GM21447 (cell line): ENCODE results near the gene DEPDC5.
"Not testable (repeated sequence)": the region's sequence is repeated elsewhere in the genome, so short reads cannot be mapped to it uniquely, and the experiment has no call there.

ENCODE experiments used
- ATAC-seq: cut with Tn5 transposase; IDR thresholded peaks from one replicate; pipeline ENCODE4 v1.9.1; 2021; ENCODE audit not compliant: unreplicated experiment

Gene DEPDC5

GRCh38 chr22:31748490-31748889 is 5.3 kb upstream of the DEPDC5 start:
- no peak for ATAC-seq

GRCh38 chr22:31749636-31750364 is 4.0 kb upstream of the DEPDC5 start, which contains the start of gene PRR14L:
Gene PRR14L, minus strand, starts transcription at chr22:31750132. Its CDS starts 11,272 bp downstream, at chr22:31738860.
- ATAC-seq = peak; percentile 48

GRCh38 chr22:31750365-31751284 is 3.2 kb upstream of the DEPDC5 start:
- ATAC-seq = no peak

- no peak for ATAC-seq
Observed at GRCh38 chr22:31752096-31752847, 1.5 kb upstream of the DEPDC5 start.

GRCh38 chr22:31753005-31753633 is 700 bp upstream of the DEPDC5 start:
- ATAC-seq = no peak

GRCh38 chr22:31754813-31755212 is 994 bp downstream of the DEPDC5 start:
- ATAC-seq = no peak

- no peak for ATAC-seq
Observed at GRCh38 chr22:31757265-31757664, 3.4 kb downstream of the DEPDC5 start.

- not testable (repeated sequence) for ATAC-seq
Observed at GRCh38 chr22:31758860-31759259, 5.0 kb downstream of the DEPDC5 start.

- ATAC-seq = no peak
Observed at GRCh38 chr22:31764785-31765184, 11.0 kb downstream of the DEPDC5 start.

GRCh38 chr22:31768422-31769059 is 14.7 kb downstream of the DEPDC5 start:
- no peak for ATAC-seq

GRCh38 chr22:31773416-31773815 is 19.6 kb downstream of the DEPDC5 start:
- no peak for ATAC-seq

GRCh38 chr22:31776231-31776630 is 22.4 kb downstream of the DEPDC5 start:
- no peak for ATAC-seq

- no peak for ATAC-seq
Observed at GRCh38 chr22:31789803-31790202, 36.0 kb downstream of the DEPDC5 start.

- ATAC-seq = no peak
Observed at GRCh38 chr22:31790240-31790639, 36.4 kb downstream of the DEPDC5 start.

- ATAC-seq = not testable (repeated sequence)
Observed at GRCh38 chr22:31799358-31799757, 45.5 kb downstream of the DEPDC5 start.

GRCh38 chr22:31800065-31800464 is 46.2 kb downstream of the DEPDC5 start:
- no peak for ATAC-seq

GRCh38 chr22:31800861-31801260 is 47.0 kb downstream of the DEPDC5 start:
- not testable (repeated sequence) for ATAC-seq

- ATAC-seq = no peak
Observed at GRCh38 chr22:31802575-31802974, 48.8 kb downstream of the DEPDC5 start.

- ATAC-seq = no peak
Observed at GRCh38 chr22:31806751-31807150, 52.9 kb downstream of the DEPDC5 start.

- no peak for ATAC-seq
Observed at GRCh38 chr22:31812977-31813605, 59.3 kb downstream of the DEPDC5 start.
